Psoas muscle (tissue), 8 donors: ENCODE measurements around the gene SEMA3D. TPM values are rescaled to one million over a fixed set of nuclear protein-coding genes. Genes with fewer than 3 reads are reported as not detected.

Experiments
- ATAC-seq, 4 donors: fragments of 200-7000 bp; cut with Tn5 transposase; one replicate each; pipeline ENCODE4 v1.9.1; 2020; ENCODE audit warnings: moderate library complexity in 3 of 4, mild to moderate bottlenecking in 2 of 4
- DNase-seq, 2 donors: peaks; one replicate each; pipeline ENCODE4 v3.0.0-alpha.2; 2020
- H3K27ac ChIP-seq: fragments of 200-600 bp; one replicate; pipeline ENCODE4 v1.8.0; 2022
- H3K27me3 ChIP-seq, 3 donors: fragments of 200-600 bp in 1 of 3; one replicate each; pipeline versions ENCODE4 v1.6.1 to v1.8.0; 2013 to 2022; ENCODE audit warnings: low read length in 2 of 3, mild to moderate bottlenecking in 2 of 3, moderate library complexity in 1 of 3; ENCODE audit not compliant: insufficient read depth in 3 of 3
- H3K36me3 ChIP-seq, 2 donors: fragments of 200-600 bp in 1 of 2; one replicate each; pipeline versions ENCODE4 v1.6.1 to v1.8.0; 2013 to 2022; ENCODE audit warnings: low read depth in 1 of 2, mild to moderate bottlenecking in 1 of 2, moderate library complexity in 1 of 2; ENCODE audit not compliant: insufficient read depth in 1 of 2
- H3K4me1 ChIP-seq: fragments of 200-600 bp; one replicate; pipeline ENCODE4 v1.8.0; 2022
- H3K4me3 ChIP-seq: fragments of 200-600 bp; one replicate; pipeline ENCODE4 v1.8.0; 2022; ENCODE audit warnings: mild to moderate bottlenecking
- H3K9me3 ChIP-seq: fragments of 200-600 bp; one replicate; pipeline ENCODE4 v1.8.0; 2022
- CTCF ChIP-seq: fragments of 200-600 bp; IDR thresholded peaks from one replicate; pipeline ENCODE4 v1.8.0; 2022; ENCODE audit warnings: antibody characterized with exemption
- WGBS, 3 donors: extraction: QIAGEN DNeasy Blood & Tissue Kit; methylation state at CpG; one replicate each; pipeline versions ENCODE4 v1.1.6 to v1.1.7; 2013; 5-methylcytosine and 5-hydroxymethylcytosine counted together
- intact Hi-C, 2 donors: fragments of 100-400 bp; cut with DNase I; formaldehyde crosslinking; loops; one replicate each; pipeline versions ENCODE4 v1.11.0 to v1.14.2; 2022
- polyA plus RNA-seq, 3 donors: library from polyadenylated mRNA; stranded (reverse); fragments of 200-250 nt; gene quantifications; one replicate each; pipeline ENCODE4 v1.2.3, GENCODE V29; 2013
- total RNA-seq, 4 donors: library from RNA; stranded (reverse); fragmentation: NEBNext Ultra II Directional in 2 of 4; extraction: Animal tissue kit (Norgen Biotek cat#: 25700) in 2 of 4; gene quantifications; one replicate each; pipeline versions ENCODE4 v1.2.1 to v1.2.4, GENCODE V29; 2021 to 2023
- donor health status: healthy with polysubstance abuse.
- donor health status: DM: no; HTN: no; CAD: no; lungs with moderate emphysema.
- donor health status: Bipolar disorder and iron deficiency.
- donor health status: healthy.
- donor health status: DM: yes; HTN: yes; CAD: no.
- donor health status: DM: no; HTN: no; CAD: no.
- donor health status: DM: no; HTN: no; CAD: no.
- donor health status: DM: yes; HTN: yes; CAD: no.

Gene SEMA3D
- total and polyA plus RNA-seq, 7 donors: 0.01 to 0.28 (median 0.06) TPM; not detected in 1

- no peak for TF ChIP-seq CTCF
- ATAC-seq (no peak), DNase-seq (no peak)
- no peak overlapping the region for H3K4me3 ChIP-seq
- intact Hi-C loops: no loop called here
- H3K9me3 ChIP-seq: no peaks in the 10 kb centered on the region
- H3K27ac ChIP-seq: no peak overlapping the region
- H3K36me3 ChIP-seq: no peaks in the 10 kb centered on the region
- no peaks in the 10 kb centered on the region for H3K27me3 ChIP-seq
- 53 to 58% (median 57%) methylated on average over 1 of the region's 1 CpG for WGBS, 3 donors
- no peaks in the 10 kb centered on the region for H3K4me1 ChIP-seq
Measured at GRCh38 chr7:85081846-85082245, 105.0 kb downstream of the SEMA3D start.

GRCh38 chr7:85081392-85081791, 105.5 kb downstream of the SEMA3D start:
- Histone ChIP-seq H3K9me3 (no peaks in the 10 kb centered on the region), H3K27me3 (no peaks in the 10 kb centered on the region), H3K36me3 (no peaks in the 10 kb centered on the region), H3K4me1 (no peaks in the 10 kb centered on the region), H3K27ac (no peak overlapping the region), H3K4me3 (no peak overlapping the region)
- intact Hi-C loops: no loop called here
- TF ChIP-seq CTCF: no peak
- ATAC-seq: no peak
- WGBS, 3 donors: 5 to 11% (median 6%) methylated on average over 1 of the region's 1 CpG
- DNase-seq: no peak

GRCh38 chr7:85079434-85079833, 107.4 kb downstream of the SEMA3D start:
- intact Hi-C loops: no loop called here
- WGBS, 3 donors: 75 to 79% (median 78%) methylated on average over 1 of the region's 1 CpG
- Histone ChIP-seq H3K4me1 (no peaks in the 10 kb centered on the region), H3K36me3 (no peaks in the 10 kb centered on the region), H3K27me3 (no peaks in the 10 kb centered on the region), H3K27ac (no peak overlapping the region), H3K9me3 (no peaks in the 10 kb centered on the region), H3K4me3 (no peak overlapping the region)
- DNase-seq (no peak), ATAC-seq (no peak)
- no peak for TF ChIP-seq CTCF

- Histone ChIP-seq H3K27me3 (no peaks in the 10 kb centered on the region), H3K36me3 (no peaks in the 10 kb centered on the region), H3K9me3 (no peaks in the 10 kb centered on the region), H3K4me1 (no peaks in the 10 kb centered on the region), H3K4me3 (no peak overlapping the region), H3K27ac (no peak overlapping the region)
- TF ChIP-seq CTCF: no peak
- 55 to 72% (median 71%) methylated on average over 3 of the region's 3 CpGs for WGBS, 3 donors
- intact Hi-C loops: no loop called here
- ATAC-seq (no peak), DNase-seq (no peak)
Measured at GRCh38 chr7:85078181-85078580, 108.7 kb downstream of the SEMA3D start.

- intact Hi-C loops: no loop called here
- DNase-seq (no peak), ATAC-seq (no peak)
- TF ChIP-seq CTCF: no peak
- H3K27ac ChIP-seq: no peak overlapping the region
- H3K4me3 ChIP-seq: no peak overlapping the region
- no peaks in the 10 kb centered on the region for H3K9me3 ChIP-seq
- H3K27me3 ChIP-seq: no peaks in the 10 kb centered on the region
- WGBS, 3 donors: 53 to 70% (median 64%) methylated on average over 2 of the region's 2 CpGs
- no peaks in the 10 kb centered on the region for H3K36me3 ChIP-seq
- H3K4me1 ChIP-seq: no peaks in the 10 kb centered on the region
Measured at GRCh38 chr7:85075864-85076263, 111.0 kb downstream of the SEMA3D start.
